Ovary (tissue), 9 donors: ENCODE data around the gene PPP2R2C. TPM values are rescaled to one million over a fixed set of nuclear protein-coding genes. Genes with fewer than 3 reads are reported as not detected.

Experiments used
- DNase-seq, 5 donors: peaks; one replicate each; pipeline ENCODE4 v3.0.0-alpha.2; 2019 to 2020
- H3K27ac ChIP-seq, 2 donors: fragments of 200-600 bp; one replicate each; pipeline versions ENCODE4 v1.5.1 to v1.8.0; 2019 to 2022
- H3K27me3 ChIP-seq: fragments of 200-600 bp; one replicate; pipeline ENCODE4 v1.8.0; 2022
- H3K36me3 ChIP-seq: fragments of 200-600 bp; sonication (generic); one replicate; pipeline ENCODE4 v1.5.1; 2019
- H3K4me1 ChIP-seq: one replicate; pipeline ENCODE4 v1.8.1; 2013; ENCODE audit warnings: mild to moderate bottlenecking, moderate library complexity; ENCODE audit not compliant: insufficient read depth
- H3K4me3 ChIP-seq: fragments of 200-600 bp; sonication (generic); one replicate; pipeline ENCODE4 v1.5.1; 2017
- H3K9me3 ChIP-seq, 2 donors: fragments of 200-600 bp in 1 of 2; sonication (generic) in 1 of 2; one replicate each; pipeline versions ENCODE4 v1.5.1 to v1.8.1; 2013 to 2019; ENCODE audit warnings: mild to moderate bottlenecking in 1 of 2, moderate library complexity in 1 of 2
- CTCF ChIP-seq, 3 donors: fragments of 450-650 bp in 2 of 3; fragments of 200-600 bp in 1 of 3; IDR thresholded peaks; one replicate each; pipeline versions ENCODE4 v1.5.1 to v1.8.0; 2016 to 2022; ENCODE audit warnings: antibody characterized with exemption in 3 of 3, mild to moderate bottlenecking in 1 of 3
- EP300 ChIP-seq: sonication (generic); formaldehyde crosslinking; IDR thresholded peaks from one replicate; pipeline ENCODE4 v1.6.1; 2017; ENCODE audit warnings: antibody characterized with exemption
- POLR2A ChIP-seq: fragments of 450-650 bp; IDR thresholded peaks from one replicate; pipeline ENCODE4 v1.6.1; 2017; ENCODE audit warnings: antibody characterized with exemption, mild to moderate bottlenecking, moderate library complexity
- WGBS, 3 donors: extraction: QIAGEN DNeasy Blood & Tissue Kit in 1 of 3; methylation state at CpG; one replicate each; pipeline versions ENCODE4 v1.1.5 to v1.1.7; 2013 to 2017; 5-methylcytosine and 5-hydroxymethylcytosine counted together
- intact Hi-C, 4 donors: fragments of 100-400 bp; cut with DNase I; formaldehyde crosslinking; loops; one replicate each; pipeline versions ENCODE4 v1.11.0 to v1.15.1; 2022 to 2023
- polyA plus RNA-seq, 2 donors: library from polyadenylated mRNA; stranded (reverse); fragments of 200-250 nt in 1 of 2; fragments of 350-450 nt in 1 of 2; fragmentation: Illumina TruSeq in 1 of 2; extraction: RNeasy Lipid Tissue Mini Kit (QIAGEN cat#74804) in 1 of 2; gene quantifications; one replicate each; pipeline ENCODE4 v1.2.3, GENCODE V29; 2013 to 2014
- total RNA-seq, 7 donors: library from RNA; depleted of rRNA in 2 of 7; stranded (reverse); fragments of >200 nt in 2 of 7; fragmentation: NEBNext Ultra II Directional in 3 of 7; extraction: Animal tissue kit (Norgen Biotek cat#: 25700) in 3 of 7; gene quantifications; one replicate each; pipeline versions ENCODE4 v1.1.0 to v1.2.4, GENCODE V29; 2016 to 2023
- donor health status: DM: no; HTN: no; CAD: no; lungs with moderate emphysema.
- donor health status: DM: no; HTN: no; CAD: no.
- donor health status: Bipolar disorder and iron deficiency.
- donor health status: DM: yes; HTN: yes; CAD: no.
- donor health status: DM: no; HTN: no; CAD: no.
- donor health status: DM: yes; HTN: yes; CAD: no.

Gene PPP2R2C
- total and polyA plus RNA-seq, 9 donors: 0.12 to 4.5 (median 0.77) TPM

- DNase-seq: peak in 1 of 5 donors; percentile 11
- peaks cover 3% of the 10 kb centered on the region for H3K4me1 ChIP-seq
- H3K9me3 ChIP-seq: no peaks in the 10 kb centered on the region
- H3K27ac ChIP-seq: no peak overlapping the region
- WGBS, 3 donors: 92 to 97% (median 96%) methylated on average over 5 of the region's 5 CpGs
- intact Hi-C loops: no loop called here
- no peak overlapping the region for H3K4me3 ChIP-seq
- peaks cover 3% of the 10 kb centered on the region for H3K36me3 ChIP-seq
- no peaks in the 10 kb centered on the region for H3K27me3 ChIP-seq
- TF ChIP-seq POLR2A (no peak), CTCF (IDR thresholded peaks at IDR 0.05) (no peak), EP300 (no peak)
These were observed 184.1 kb downstream of the PPP2R2C start for GRCh38 chr4:6288342-6288741.

- no peaks in the 10 kb centered on the region for H3K9me3 ChIP-seq
- no peaks in the 10 kb centered on the region for H3K27me3 ChIP-seq
- peaks cover 11% of the 10 kb centered on the region for H3K4me1 ChIP-seq
- no peak overlapping the region for H3K27ac ChIP-seq
- no peak overlapping the region for H3K4me3 ChIP-seq
- 91 to 95% (median 94%) methylated on average over 16 of the region's 16 CpGs for WGBS, 3 donors
- TF ChIP-seq CTCF (IDR thresholded peaks at IDR 0.05) (no peak), EP300 (no peak), POLR2A (no peak)
- peaks cover 3% of the 10 kb centered on the region for H3K36me3 ChIP-seq
- intact Hi-C loops: no loop called here
- DNase-seq: peak in 1 of 5 donors; percentile 20
These were observed 185.2 kb downstream of the PPP2R2C start for GRCh38 chr4:6287017-6287788.

GRCh38 chr4:6283282-6283681, 189.1 kb downstream of the PPP2R2C start:
- Histone ChIP-seq H3K4me3 (no peak overlapping the region), H3K27me3 (no peaks in the 10 kb centered on the region), H3K4me1 (peaks cover 34% of the 10 kb centered on the region), H3K27ac (peak overlapping the region in 1 of 2 donors; percentile 57), H3K36me3 (no peaks in the 10 kb centered on the region), H3K9me3 (no peaks in the 10 kb centered on the region)
- DNase-seq: no peak
- intact Hi-C loops: no loop called here
- TF ChIP-seq POLR2A (no peak), CTCF (IDR thresholded peaks at IDR 0.05) (no peak), EP300 (no peak)
- 80 to 87% (median 86%) methylated on average over 4 of the region's 4 CpGs for WGBS, 3 donors

GRCh38 chr4:6282314-6282771, 190.1 kb downstream of the PPP2R2C start:
- H3K9me3 ChIP-seq: no peaks in the 10 kb centered on the region
- whole genome bisulfite sequencing, 3 donors: 19 to 21% (median 21%) methylated on average over 6 of the region's 6 CpGs
- H3K27ac ChIP-seq: peak overlapping the region in 1 of 2 donors; percentile 86
- intact Hi-C loops: no loop called here
- peak; percentile 50 to 77 (median 58) for DNase-seq
- H3K4me1 ChIP-seq: peaks cover 43% of the 10 kb centered on the region
- TF ChIP-seq CTCF (IDR thresholded peaks at IDR 0.05): no peak
- H3K36me3 ChIP-seq: no peaks in the 10 kb centered on the region
- no peak overlapping the region for H3K4me3 ChIP-seq
- H3K27me3 ChIP-seq: no peaks in the 10 kb centered on the region
